Skeletal muscle tissue (tissue), 4 donors: Measurements from ENCODE around the gene PIGL. TPM values are rescaled to one million over a fixed set of nuclear protein-coding genes. Genes with fewer than 3 reads are reported as not detected.
"Not testable (repeated sequence)": the region's sequence is repeated elsewhere in the genome, so short reads cannot be mapped to it uniquely, and the experiment has no call there.

Source experiments
- H3K27ac ChIP-seq: one replicate; pipeline ENCODE4 v1.7.0; 2013; ENCODE audit warnings: mild to moderate bottlenecking, low read depth, low read length, inconsistent platforms
- H3K27me3 ChIP-seq, 3 donors: one replicate each; pipeline ENCODE4 v1.7.0; 2013; ENCODE audit warnings: low read length in 3 of 3; ENCODE audit not compliant: control insufficient read depth in 3 of 3, insufficient read depth in 3 of 3
- H3K36me3 ChIP-seq, 3 donors: one replicate each; pipeline ENCODE4 v1.7.0; 2013; ENCODE audit warnings: low read length in 3 of 3; ENCODE audit not compliant: control insufficient read depth in 3 of 3, insufficient read depth in 3 of 3
- H3K4me1 ChIP-seq, 3 donors: one replicate each; pipeline ENCODE4 v1.7.0; 2013; ENCODE audit warnings: low read length in 3 of 3, mild to moderate bottlenecking in 3 of 3; ENCODE audit not compliant: control insufficient read depth in 3 of 3, insufficient read depth in 3 of 3
- H3K4me3 ChIP-seq, 3 donors: one replicate each; pipeline ENCODE4 v1.7.0; 2013; ENCODE audit warnings: low read length in 3 of 3
- H3K9ac ChIP-seq, 3 donors: one replicate each; pipeline ENCODE4 v1.7.0; 2013; ENCODE audit warnings: low read length in 3 of 3, mild to moderate bottlenecking in 3 of 3, moderate library complexity in 2 of 3, low read depth in 1 of 3
- H3K9me3 ChIP-seq, 3 donors: one replicate each; pipeline ENCODE4 v1.7.0; 2013; ENCODE audit warnings: low read length in 3 of 3; ENCODE audit not compliant: control insufficient read depth in 3 of 3
- total RNA-seq: library from RNA; depleted of rRNA; stranded (reverse); fragments of >200 nt; gene quantifications from one replicate; pipeline ENCODE4 v1.2.3, GENCODE V29; 2014
- donor health status: Osteomylitis.

Gene PIGL
- total RNA-seq = 12.5 TPM

DNA sequence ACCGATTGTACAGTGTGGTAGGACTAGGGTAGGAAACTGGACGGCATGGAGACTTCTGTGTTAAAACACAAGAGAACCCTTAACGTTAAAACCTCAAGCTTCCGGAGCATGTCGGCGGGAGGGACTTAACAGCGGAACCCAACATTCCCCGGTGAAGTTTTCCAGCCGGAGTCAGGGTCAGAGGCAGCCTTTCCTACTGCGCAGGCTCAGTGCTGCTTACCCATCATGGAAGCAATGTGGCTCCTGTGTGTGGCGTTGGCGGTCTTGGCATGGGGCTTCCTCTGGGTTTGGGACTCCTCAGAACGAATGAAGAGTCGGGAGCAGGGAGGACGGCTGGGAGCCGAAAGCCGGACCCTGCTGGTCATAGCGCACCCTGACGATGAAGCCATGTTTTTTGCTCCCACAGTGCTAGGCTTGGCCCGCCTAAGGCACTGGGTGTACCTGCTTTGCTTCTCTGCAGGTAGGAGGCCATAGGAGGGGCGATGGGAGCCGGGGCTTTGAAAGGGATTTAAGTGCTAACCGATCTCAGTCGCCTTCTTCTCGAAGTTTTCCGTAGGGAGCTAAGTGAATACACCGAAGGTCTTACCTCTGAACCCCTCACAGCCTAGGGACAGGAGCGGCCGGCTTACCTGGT is at the start of gene PIGL:
Gene PIGL (plus strand): TSS at position 209 of the 634 bp plus-strand sequence. CDS start 17 bp downstream, at position 226.
- Histone ChIP-seq H3K36me3 (no peaks in the 10 kb centered on the region), H3K9me3 (no peaks in the 10 kb centered on the region), H3K4me1 (peaks cover 16 to 28% (median 19%) of the 10 kb centered on the region in 3 donors), H3K27ac (peak within 1 kb of the TSS; percentile 94), H3K27me3 (no peaks in the 10 kb centered on the region), H3K9ac (peak within 1 kb of the TSS; percentile 91 to 96 (median 93)), H3K4me3 (peak within 1 kb of the TSS; percentile 96 to 100 (median 99))

DNA sequence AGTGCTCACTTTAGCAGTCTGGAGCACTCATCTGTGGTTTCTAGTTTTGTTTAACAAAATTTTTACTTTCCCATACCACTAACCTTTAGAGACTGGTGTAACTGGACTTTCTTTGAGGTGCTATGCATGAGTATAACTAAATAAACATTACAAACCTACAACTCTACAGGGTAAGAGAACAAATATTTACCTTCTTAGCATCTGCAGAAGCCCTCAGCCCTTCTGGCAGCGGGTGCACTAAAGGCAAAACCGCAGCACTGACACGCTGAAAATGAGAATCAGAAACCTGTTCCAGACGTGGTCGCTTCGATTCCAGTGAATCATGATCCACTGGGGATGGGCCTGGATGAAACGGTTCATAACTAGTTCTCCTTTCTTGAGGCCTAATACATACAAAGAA is 45.4 kb upstream of the PIGL start:
- Histone ChIP-seq H3K4me3 (no peak overlapping the region), H3K4me1 (no peaks in the 10 kb centered on the region), H3K27me3 (no peaks in the 10 kb centered on the region), H3K27ac (no peak overlapping the region), H3K36me3 (peaks cover 4 to 7% (median 5%) of the 10 kb centered on the region in 3 donors), H3K9ac (no peak overlapping the region), H3K9me3 (no peaks in the 10 kb centered on the region)

DNA sequence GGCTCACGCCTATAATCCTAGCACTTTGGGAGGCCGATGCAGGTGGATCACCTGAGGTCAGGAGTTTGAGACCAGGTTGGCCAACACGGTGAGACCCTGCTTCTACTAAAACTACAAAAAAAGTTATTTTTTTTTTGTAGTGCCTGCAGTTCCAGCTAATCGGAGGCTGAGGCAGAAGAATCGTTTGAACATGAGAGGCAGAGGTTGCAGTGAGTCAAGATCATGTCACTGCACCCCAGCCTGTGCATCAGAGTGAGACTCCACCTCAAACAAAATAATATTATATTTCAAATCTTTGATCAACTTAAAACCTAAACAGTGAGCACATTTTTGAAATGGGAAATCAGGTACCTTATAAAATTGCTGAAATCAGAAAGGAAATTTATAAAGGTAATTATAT is 38.2 kb upstream of the PIGL start:
- Histone ChIP-seq H3K4me3 (no peak overlapping the region), H3K9ac (no peak overlapping the region), H3K27me3 (no peaks in the 10 kb centered on the region), H3K36me3 (no peaks in the 10 kb centered on the region), H3K9me3 (no peaks in the 10 kb centered on the region), H3K4me1 (no peaks in the 10 kb centered on the region), H3K27ac (no peak overlapping the region)

DNA sequence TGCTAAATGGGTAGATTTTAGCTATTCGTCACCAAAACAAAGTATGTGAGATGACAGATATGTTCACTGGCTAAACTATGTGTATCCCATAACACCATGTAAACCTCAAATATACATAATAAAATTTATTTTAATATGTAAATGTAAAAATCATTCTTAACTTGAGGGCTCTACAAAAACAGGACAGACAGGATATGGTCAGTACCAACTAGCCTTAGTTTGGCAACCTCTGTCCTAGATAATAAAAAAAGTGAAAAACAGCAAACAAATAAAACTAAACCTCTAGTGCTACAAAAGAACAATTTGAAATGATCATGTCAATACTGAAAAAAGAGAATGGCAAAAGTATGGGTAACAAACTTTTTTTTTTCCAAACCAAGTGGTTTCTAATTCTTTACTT is 35.4 kb upstream of the PIGL start:
- Histone ChIP-seq H3K4me3 (no peak overlapping the region), H3K4me1 (no peaks in the 10 kb centered on the region), H3K27me3 (no peaks in the 10 kb centered on the region), H3K9ac (no peak overlapping the region), H3K9me3 (no peaks in the 10 kb centered on the region), H3K27ac (no peak overlapping the region), H3K36me3 (peaks cover 5 to 7% (median 5%) of the 10 kb centered on the region in 3 donors)

DNA sequence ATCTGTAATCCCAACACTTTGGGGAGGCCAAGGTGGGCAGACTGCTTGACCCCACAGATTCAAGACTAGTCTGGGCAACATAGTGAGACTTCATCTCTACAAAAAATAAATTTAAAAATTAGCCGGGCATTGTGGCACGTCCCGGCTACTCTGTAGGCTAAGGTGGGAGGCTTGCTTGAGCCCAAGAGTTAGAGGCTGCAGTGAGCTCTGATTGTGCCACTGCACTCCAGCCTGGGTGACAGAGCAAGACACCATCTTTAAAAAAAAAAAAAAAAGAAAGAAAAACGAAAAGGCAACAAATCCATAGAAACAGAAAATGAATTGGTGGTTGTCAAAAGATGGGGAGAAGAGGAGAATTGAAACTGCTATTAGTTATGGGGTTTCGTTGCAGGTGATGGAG is 29.4 kb upstream of the PIGL start:
- Histone ChIP-seq H3K9me3 (no peaks in the 10 kb centered on the region), H3K4me3 (no peak overlapping the region), H3K4me1 (peaks cover 3 to 11% (median 9%) of the 10 kb centered on the region in 3 donors), H3K27me3 (no peaks in the 10 kb centered on the region), H3K27ac (no peak overlapping the region), H3K9ac (no peak overlapping the region), H3K36me3 (peaks cover 5 to 10% (median 9%) of the 10 kb centered on the region in 3 donors)

DNA sequence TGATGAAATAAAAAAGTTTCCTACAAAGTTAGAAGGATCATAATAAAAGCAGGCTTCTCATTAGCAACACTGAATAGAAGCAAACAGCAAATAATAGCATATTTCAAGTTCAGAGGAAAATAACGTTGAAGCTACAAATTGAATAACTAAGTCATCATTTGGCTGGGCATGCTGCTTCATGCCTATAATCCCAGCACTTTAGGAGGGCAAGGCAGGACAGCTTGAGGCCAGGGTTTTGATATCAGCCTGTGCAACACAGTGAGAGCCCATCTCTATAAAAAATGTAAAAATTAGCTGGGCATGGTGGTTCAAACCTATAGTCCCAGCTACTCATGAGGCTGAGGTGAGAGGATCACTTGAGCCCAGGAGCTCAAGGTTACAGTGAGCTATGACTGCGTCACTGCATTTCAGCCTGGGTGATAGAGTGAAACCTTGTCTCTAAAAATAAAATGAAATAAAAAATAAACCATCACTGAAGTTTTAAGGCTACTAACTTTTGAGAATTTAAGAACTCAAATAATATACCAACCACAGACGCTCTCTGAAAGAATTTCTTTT is 27.1 kb upstream of the PIGL start:
- Histone ChIP-seq H3K36me3 (peaks cover 6 to 20% (median 12%) of the 10 kb centered on the region in 3 donors), H3K4me3 (no peak overlapping the region), H3K4me1 (peaks cover 3 to 11% (median 9%) of the 10 kb centered on the region in 3 donors), H3K9ac (no peak overlapping the region), H3K27ac (no peak overlapping the region), H3K9me3 (no peaks in the 10 kb centered on the region), H3K27me3 (no peaks in the 10 kb centered on the region)

DNA sequence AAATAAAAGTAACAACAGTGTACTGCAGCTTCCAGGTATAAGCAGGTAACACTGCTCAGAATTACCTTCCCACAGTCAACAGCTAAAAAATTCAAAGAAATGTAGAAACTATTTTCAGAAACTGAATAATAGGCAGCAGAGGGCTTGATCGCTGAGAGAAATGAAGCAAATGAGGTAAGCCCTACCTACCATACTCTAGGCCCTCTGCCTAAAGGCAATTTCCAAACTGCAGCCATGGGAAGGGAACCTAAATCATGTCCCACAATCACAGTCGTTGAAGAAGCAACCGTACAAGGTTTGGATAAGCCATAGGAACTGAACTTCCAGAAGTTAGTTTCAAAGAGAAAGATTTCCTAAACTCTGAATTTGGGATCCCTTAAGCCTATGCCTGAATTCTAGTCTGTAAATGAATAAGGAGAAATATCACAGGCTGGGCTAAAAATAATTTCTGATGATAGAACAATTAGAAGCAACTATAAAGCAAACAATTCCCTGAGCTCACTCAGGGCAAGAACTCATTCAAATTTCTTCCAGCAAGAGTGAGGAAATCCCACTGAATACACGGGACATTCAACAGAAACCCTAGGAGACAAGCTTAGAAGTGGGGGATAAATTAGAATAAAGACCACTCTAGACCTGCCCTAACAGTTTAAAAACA is 26.2 kb upstream of the PIGL start:
- Histone ChIP-seq H3K9ac (no peak overlapping the region), H3K9me3 (no peaks in the 10 kb centered on the region), H3K36me3 (peaks cover 5 to 20% (median 11%) of the 10 kb centered on the region in 3 donors), H3K27me3 (no peaks in the 10 kb centered on the region), H3K4me1 (peaks cover 3 to 11% (median 9%) of the 10 kb centered on the region in 3 donors), H3K27ac (peak overlapping the region; percentile 37), H3K4me3 (no peak overlapping the region)

DNA sequence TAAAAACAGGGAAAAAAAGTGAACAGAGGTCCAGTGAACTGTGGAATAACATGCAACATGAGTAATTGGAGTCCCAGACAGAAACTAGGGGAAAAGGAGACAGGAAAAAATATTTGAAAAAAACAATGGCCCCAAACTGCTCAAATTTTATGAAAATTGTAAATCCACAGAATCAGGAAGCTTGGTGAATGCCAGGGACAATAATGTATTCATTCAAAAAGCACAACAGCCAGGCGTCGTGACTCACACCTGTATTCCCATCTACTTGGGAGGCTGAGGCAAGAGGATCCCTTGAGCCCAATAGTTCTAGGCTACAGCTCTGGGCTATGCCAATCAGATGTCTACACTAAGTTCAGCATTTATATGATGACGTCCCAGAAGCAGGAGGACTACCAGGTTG is 25.4 kb upstream of the PIGL start:
- H3K27me3 ChIP-seq = no peaks in the 10 kb centered on the region
- H3K36me3 ChIP-seq = peaks cover 1 to 15% (median 4%) of the 10 kb centered on the region in 3 donors
- peaks cover 3 to 11% (median 9%) of the 10 kb centered on the region in 3 donors for H3K4me1 ChIP-seq
- H3K9ac ChIP-seq = no peak overlapping the region
- H3K4me3 ChIP-seq = no peak overlapping the region
- H3K9me3 ChIP-seq = no peaks in the 10 kb centered on the region
- no peak overlapping the region for H3K27ac ChIP-seq

DNA sequence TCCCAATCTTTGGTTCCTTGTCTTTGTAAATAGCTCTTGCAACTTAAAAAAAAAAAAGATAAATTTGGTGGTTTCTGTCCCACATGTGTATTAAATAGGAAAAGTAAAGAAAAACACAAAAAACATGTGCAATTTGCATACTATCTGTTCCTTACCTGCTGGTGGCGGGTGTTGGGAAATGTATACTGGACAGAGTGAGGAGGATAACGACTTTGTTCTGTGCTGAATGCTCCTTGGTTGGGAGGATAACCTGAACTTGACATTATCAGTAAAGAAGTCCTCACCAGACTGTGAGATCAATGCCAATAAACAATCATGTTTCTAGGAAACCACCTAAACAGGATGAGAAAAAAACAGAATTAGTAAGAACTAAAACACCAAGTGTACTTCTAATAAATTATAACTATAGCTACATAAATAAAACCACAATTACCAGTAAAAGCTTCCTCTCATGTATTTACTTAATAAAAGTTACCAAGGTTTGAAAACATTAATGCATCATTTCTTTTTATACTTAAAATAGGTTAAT is 22.6 kb upstream of the PIGL start:
- H3K9me3 ChIP-seq, H3K4me3 ChIP-seq, H3K9ac ChIP-seq, H3K27me3 ChIP-seq, H3K27ac ChIP-seq: not testable (repeated sequence)
- Histone ChIP-seq H3K4me1 (peaks cover 6 to 14% (median 13%) of the 10 kb centered on the region in 3 donors), H3K36me3 (peaks cover 4 to 15% (median 9%) of the 10 kb centered on the region in 3 donors)

DNA sequence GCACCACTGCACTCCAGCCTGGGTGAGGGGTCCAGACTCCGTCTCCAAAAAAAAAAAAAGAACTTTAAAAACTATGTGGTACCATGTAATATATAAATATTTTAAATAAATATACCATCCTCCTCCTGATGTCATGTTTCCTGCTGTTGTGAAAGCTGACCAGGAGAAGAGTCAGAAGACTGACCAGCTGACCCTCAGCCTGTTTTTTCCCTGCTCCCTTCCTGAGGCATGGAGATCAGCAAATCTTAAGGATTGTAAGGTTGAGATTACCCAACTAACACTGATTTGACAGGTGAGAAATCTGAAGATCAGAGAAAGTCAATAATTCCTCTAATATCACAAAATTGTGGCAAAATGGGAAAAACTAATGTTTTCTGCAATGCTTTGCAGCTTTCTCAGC is 19.7 kb upstream of the PIGL start:
- Histone ChIP-seq H3K27ac (no peak overlapping the region), H3K9ac (no peak overlapping the region)

More for the DNA sequence above, 19.7 kb upstream of the PIGL start:
- Histone ChIP-seq H3K9me3 (no peaks in the 10 kb centered on the region), H3K27me3 (no peaks in the 10 kb centered on the region), H3K4me3 (no peak overlapping the region), H3K4me1 (peaks cover 13 to 22% (median 14%) of the 10 kb centered on the region in 3 donors), H3K36me3 (peaks cover 3 to 10% (median 9%) of the 10 kb centered on the region in 3 donors)
